Neural cell (in vitro differentiated cells): ENCODE measurements around the gene PP2D1. TPM values are rescaled to one million over a fixed set of nuclear protein-coding genes. Genes with fewer than 3 reads are reported as not detected.

Source experiments
- H2AFZ ChIP-seq: fragments of 200-600, 300-800 bp; sonication (generic), shearing (Covaris generic); 2 replicates; pipeline ENCODE4 v1.6.0; 2014; ENCODE audit warnings: low read depth, mild to moderate bottlenecking, antibody characterized with exemption, low read length, moderate library complexity
- H3F3A ChIP-seq: fragments of 200-600 bp; shearing (Covaris generic); 2 replicates; pipeline ENCODE4 v1.6.1; 2016; ENCODE audit warnings: mild to moderate bottlenecking, moderate library complexity, mixed read lengths, antibody characterized with exemption, low read length; ENCODE audit not compliant: insufficient read depth, poor library complexity, severe bottlenecking
- H3K27ac ChIP-seq: fragments of 200-600, 300-800 bp; sonication (generic), shearing (Covaris generic); 2 replicates; pipeline ENCODE4 v1.5.1; 2014; ENCODE audit warnings: mild to moderate bottlenecking, low read length, moderate library complexity
- H3K27me3 ChIP-seq: fragments of 300-800, 200-600 bp; sonication (generic), shearing (Covaris generic); 2 replicates; pipeline ENCODE4 v1.6.0; 2014; ENCODE audit warnings: mild to moderate bottlenecking, low read depth, low read length, moderate library complexity; ENCODE audit not compliant: insufficient read depth
- H3K36me3 ChIP-seq: fragments of 300-800, 200-600 bp; sonication (generic), shearing (Covaris generic); 2 replicates; pipeline ENCODE4 v1.5.1; 2014; ENCODE audit warnings: mild to moderate bottlenecking, antibody characterized with exemption, low read length, moderate library complexity; ENCODE audit not compliant: insufficient read depth
- H3K4me2 ChIP-seq: fragments of 300-800, 200-600 bp; sonication (generic), shearing (Covaris generic); 2 replicates; pipeline ENCODE4 v1.6.0; 2014; ENCODE audit warnings: mild to moderate bottlenecking, low read length
- H3K4me3 ChIP-seq: fragments of 300-800, 200-600 bp; sonication (generic), shearing (Covaris generic); 2 replicates; pipeline ENCODE4 v1.5.1; 2014; ENCODE audit warnings: mild to moderate bottlenecking, low read length, moderate library complexity
- H3K79me2 ChIP-seq: fragments of 200-600 bp; shearing (Covaris generic); replicated peaks from 2 replicates; pipeline ENCODE4 v1.6.0; 2014; ENCODE audit warnings: mild to moderate bottlenecking, low read length, moderate library complexity; ENCODE audit not compliant: insufficient read depth
- H3K9ac ChIP-seq: fragments of 300-800, 200-600 bp; sonication (generic), shearing (Covaris generic); 2 replicates; pipeline ENCODE4 v1.6.1; 2016; ENCODE audit warnings: mild to moderate bottlenecking, low read length, mixed read lengths
- H3K9me2 ChIP-seq: fragments of 200-600 bp; shearing (Covaris generic); 2 replicates; pipeline ENCODE4 v1.6.1; 2016; ENCODE audit warnings: mild to moderate bottlenecking, low read length, mixed read lengths; ENCODE audit not compliant: insufficient read depth
- H3K9me3 ChIP-seq: fragments of 200-600, 300-800 bp; sonication (generic), shearing (Covaris generic); 2 replicates; pipeline ENCODE4 v1.6.1; 2016; ENCODE audit warnings: mild to moderate bottlenecking, mixed run types, low read length, moderate library complexity, mixed read lengths
- H4K20me1 ChIP-seq: fragments of 200-600 bp; shearing (Covaris generic); 2 replicates; pipeline ENCODE4 v1.6.1; 2016; ENCODE audit warnings: mild to moderate bottlenecking, mixed run types; ENCODE audit not compliant: insufficient read depth
- CTCF ChIP-seq: fragments of 450-650 bp; IDR thresholded peaks from 2 replicates; pipeline ENCODE4 v1.5.1; 2014; ENCODE audit warnings: antibody characterized with exemption, mild to moderate bottlenecking, moderate library complexity; ENCODE audit not compliant: poor library complexity, severe bottlenecking
- EP300 ChIP-seq: fragments of 450-650 bp; conservative IDR thresholded peaks from 2 replicates; pipeline ENCODE4 v1.6.1; 2014; ENCODE audit warnings: antibody characterized with exemption, mild to moderate bottlenecking, moderate library complexity; ENCODE audit not compliant: poor library complexity, severe bottlenecking
- EZH2 ChIP-seq: fragments of 200-600, 300-800 bp; shearing (Covaris generic), sonication (generic); IDR thresholded peaks from 2 replicates; pipeline ENCODE4 v1.6.1; 2014; ENCODE audit warnings: antibody characterized with exemption, low read length, borderline replicate concordance, mild to moderate bottlenecking; ENCODE audit not compliant: insufficient read depth, poor library complexity, severe bottlenecking
- MXI1 ChIP-seq: fragments of 450-650 bp; conservative IDR thresholded peaks from 2 replicates; pipeline ENCODE4 v1.6.1; 2014; ENCODE audit warnings: antibody characterized with exemption, mild to moderate bottlenecking; ENCODE audit not compliant: poor library complexity, severe bottlenecking
- POLR2AphosphoS5 ChIP-seq: IDR thresholded peaks from 2 replicates; pipeline ENCODE4 v1.6.1; 2012
- RAD21 ChIP-seq: fragments of 450-650 bp; conservative IDR thresholded peaks from 2 replicates; pipeline ENCODE4 v1.6.1; 2014; ENCODE audit warnings: antibody characterized with exemption, mild to moderate bottlenecking, moderate library complexity
- REST ChIP-seq: IDR thresholded peaks from 2 replicates; pipeline ENCODE4 v1.6.1; 2012; ENCODE audit warnings: borderline replicate concordance
- SMC3 ChIP-seq: fragments of 450-650 bp; conservative IDR thresholded peaks from 2 replicates; pipeline ENCODE4 v1.6.1; 2014; ENCODE audit warnings: antibody characterized with exemption, mild to moderate bottlenecking, moderate library complexity; ENCODE audit not compliant: poor library complexity
- TAF1 ChIP-seq: IDR thresholded peaks from 2 replicates; pipeline ENCODE4 v1.6.1; 2012; ENCODE audit warnings: low read depth
- polyA plus RNA-seq: library from polyadenylated mRNA; depleted of rRNA; stranded (reverse); fragments of >200 nt; gene quantifications from 2 replicates; pipeline ENCODE4 v1.2.3, GENCODE V29; 2014

PP2D1 gene
- polyA plus RNA-seq, 1 donor from 2014 or later, result not detected

- no peak for TF ChIP-seq EP300
- Histone ChIP-seq H3K4me3 (no peak overlapping the region), H2AFZ (no peak overlapping the region), H3K9me3 (no peaks in the 10 kb centered on the region), H3K27ac (no peak overlapping the region), H3F3A (no peaks in the 10 kb centered on the region), H3K9me2 (no peaks in the 10 kb centered on the region), H3K4me2 (no peak overlapping the region), H4K20me1 (no peaks in the 10 kb centered on the region), H3K36me3 (no peaks in the 10 kb centered on the region), H3K9ac (no peak overlapping the region), H3K27me3 (no peaks in the 10 kb centered on the region), H3K79me2 (no peaks in the 10 kb centered on the region)
These were observed 71.4 kb downstream of the PP2D1 start for GRCh38 chr3:19940643-19941042.

- H3K79me2 ChIP-seq, result no peaks in the 10 kb centered on the region
- TF ChIP-seq SMC3, result no peak
- no peak for TF ChIP-seq EZH2
- no peak for TF ChIP-seq RAD21
- TF ChIP-seq POLR2AphosphoS5, result no peak
- TF ChIP-seq MXI1, result no peak
- no peak for TF ChIP-seq EP300
- no peak for TF ChIP-seq TAF1
- no peak for TF ChIP-seq REST
- no peak for TF ChIP-seq CTCF
- no peak overlapping the region for H3K9ac ChIP-seq
- no peaks in the 10 kb centered on the region for H3K9me2 ChIP-seq
- H3K4me2 ChIP-seq, result no peak overlapping the region
- no peaks in the 10 kb centered on the region for H3F3A ChIP-seq
- no peaks in the 10 kb centered on the region for H3K36me3 ChIP-seq
- H3K4me3 ChIP-seq, result no peak overlapping the region
- no peak overlapping the region for H2AFZ ChIP-seq
- H3K27ac ChIP-seq, result no peak overlapping the region
- H4K20me1 ChIP-seq, result no peaks in the 10 kb centered on the region
- no peaks in the 10 kb centered on the region for H3K27me3 ChIP-seq
- H3K9me3 ChIP-seq, result no peaks in the 10 kb centered on the region
These were observed 73.8 kb downstream of the PP2D1 start for GRCh38 chr3:19938295-19938627.
